Endothelial cell of umbilical vein (primary cell): ENCODE measurements around the gene DBNL. TPM values are rescaled to one million over a fixed set of nuclear protein-coding genes. Genes with fewer than 3 reads are reported as not detected.

Source experiments
- BruUV-seq: library from RNA; stranded (reverse); fragments of 400-500 nt; replicated peaks from 2 replicates; lab custom pipeline; 2021; lab: Mats Ljungman, UMichigan
- CTCF ChIA-PET: fragments of 300-600, 350-600 bp; sonication (Branson Sonifier 250); formaldehyde crosslinking; loops from one replicate; lab custom pipeline; 2021; ENCODE audit warnings: antibody characterized with exemption, inconsistent platforms; lab: Charles Lee
- POLR2A ChIA-PET: fragments of 300-600, 350-600 bp; sonication (Branson Sonifier 250); formaldehyde crosslinking; loops from one replicate; lab custom pipeline; 2021; ENCODE audit warnings: antibody characterized with exemption, inconsistent platforms; lab: Charles Lee
- DNase-seq: peaks from one replicate; pipeline ENCODE4 v3.0.0-alpha.2; 2011; ENCODE audit warnings: low read depth, low spot score
- FAIRE-seq: peaks from 2 replicates; lab custom pipeline; 2011; peaks lifted over from hg19 to GRCh38; lab: Jason Lieb, UNC
- H2AFZ ChIP-seq: 2 replicates; pipeline ENCODE4 v1.6.0; 2012; ENCODE audit warnings: low read depth, low read length, control low read depth, inconsistent platforms
- H3K27ac ChIP-seq: 2 replicates; pipeline ENCODE4 v1.5.1; 2011; ENCODE audit warnings: low read depth, mild to moderate bottlenecking, control low read depth, low read length, moderate library complexity; ENCODE audit not compliant: insufficient read depth
- H3K27me3 ChIP-seq, 2 experiments: 2 replicates each; pipeline versions ENCODE4 v1.6.0 to v1.6.1; 2011; ENCODE audit warnings: low read length in 2 of 2, mixed read lengths in 1 of 2; ENCODE audit not compliant: control insufficient read depth in 2 of 2, insufficient read depth in 2 of 2
- H3K36me3 ChIP-seq, 2 experiments: 2 replicates in 1 of 2; 3 replicates in 1 of 2; pipeline ENCODE4 v1.5.1; 2011; ENCODE audit warnings: low read length in 2 of 2, mild to moderate bottlenecking in 1 of 2, moderate library complexity in 1 of 2; ENCODE audit not compliant: control insufficient read depth in 2 of 2, insufficient read depth in 2 of 2; ENCODE audit errors: extremely low read depth in 1 of 2
- H3K4me1 ChIP-seq: 3 replicates; pipeline ENCODE4 v1.5.1; 2011; ENCODE audit warnings: mild to moderate bottlenecking, low read length; ENCODE audit not compliant: control insufficient read depth, insufficient read depth; ENCODE audit errors: extremely low read depth
- H3K4me2 ChIP-seq: 2 replicates; pipeline ENCODE4 v1.6.1; 2011; ENCODE audit warnings: low read length, control low read depth, mixed read lengths; ENCODE audit not compliant: insufficient read depth
- H3K4me3 ChIP-seq, 3 experiments: fragments of 200-600 bp in 1 of 3; sonication (generic), shearing (Covaris generic) in 1 of 3; replicated peaks in 1 of 3; 2 replicates each; pipeline ENCODE4 v1.5.1; 2011 to 2016; ENCODE audit warnings: control low read depth in 3 of 3, low read length in 3 of 3, mild to moderate bottlenecking in 2 of 3, inconsistent platforms in 1 of 3, low read depth in 1 of 3, moderate library complexity in 1 of 3; ENCODE audit not compliant: insufficient read depth in 1 of 3
- H3K79me2 ChIP-seq: 2 replicates; pipeline ENCODE4 v1.6.0; 2012; ENCODE audit warnings: low read length, inconsistent platforms; ENCODE audit not compliant: control insufficient read depth, insufficient read depth
- H3K9ac ChIP-seq: replicated peaks from 2 replicates; pipeline ENCODE3; 2011; ENCODE audit warnings: low read length, control low read depth; ENCODE audit not compliant: insufficient read depth; ENCODE audit errors: extremely low read depth
- H3K9me1 ChIP-seq: replicated peaks from 3 replicates; pipeline ENCODE4 v1.6.0; 2011; ENCODE audit warnings: mild to moderate bottlenecking, low read length; ENCODE audit not compliant: control insufficient read depth, insufficient read depth; ENCODE audit errors: extremely low read depth
- H3K9me3 ChIP-seq: replicated peaks from 2 replicates; pipeline ENCODE4 v1.5.1; 2012; ENCODE audit warnings: low read length, inconsistent platforms; ENCODE audit not compliant: control insufficient read depth, insufficient read depth
- H4K20me1 ChIP-seq: replicated peaks from 2 replicates; pipeline ENCODE3; 2011; ENCODE audit warnings: mild to moderate bottlenecking, low read length; ENCODE audit not compliant: control insufficient read depth, insufficient read depth; ENCODE audit errors: extremely low read depth
- CTCF ChIP-seq, 2 donors: IDR thresholded peaks; 1 replicate in 1 of 2; 2 replicates in 1 of 2; pipeline ENCODE4 v1.5.1; 2011; ENCODE audit warnings: low read length in 2 of 2, mild to moderate bottlenecking in 2 of 2, moderate library complexity in 2 of 2, control low read depth in 1 of 2, inconsistent platforms in 1 of 2, low read depth in 1 of 2; ENCODE audit not compliant: insufficient read depth in 1 of 2; ENCODE audit errors: extremely low read depth in 1 of 2
- EZH2 ChIP-seq: IDR thresholded peaks from 2 replicates; pipeline ENCODE4 v1.6.1; 2012; ENCODE audit warnings: borderline replicate concordance, low read depth, mild to moderate bottlenecking, moderate library complexity, low read length, inconsistent platforms; ENCODE audit not compliant: severe bottlenecking
- dilution Hi-C: fragments of 300-500 bp; cut with MboI; formaldehyde crosslinking; loops from one replicate; pipeline ENCODE4 v1.15.0; 2019; ENCODE audit warnings: low sequenced_read_pairs; ENCODE audit not compliant: extremely low pct_ligation_motif_present
- intact Hi-C: fragments of 100-400 bp; cut with micrococcal nuclease; formaldehyde crosslinking; loops from one replicate; pipeline ENCODE4 v1.10.0; 2022
- polyA plus RNA-seq, 4 experiments: library from polyadenylated mRNA; depleted of rRNA in 3 of 4; stranded (reverse) in 3 of 4; unstranded in 1 of 4; fragments of >200 nt; gene quantifications; 2 replicates each; pipeline versions ENCODE4 v1.2.1 to v1.2.3, GENCODE V29; 2011 to 2012; ENCODE audit warnings: missing spikeins in 1 of 4
- total RNA-seq: library from RNA; stranded (reverse); gene quantifications from 2 replicates; pipeline ENCODE4 v1.2.3, GENCODE V29; 2021

Gene DBNL
- total and polyA plus RNA-seq, 2 donors (not counting 3 experiments of a cell fraction or from before 2014, with no cell fraction given), result 94.0 to 123 TPM

DNA sequence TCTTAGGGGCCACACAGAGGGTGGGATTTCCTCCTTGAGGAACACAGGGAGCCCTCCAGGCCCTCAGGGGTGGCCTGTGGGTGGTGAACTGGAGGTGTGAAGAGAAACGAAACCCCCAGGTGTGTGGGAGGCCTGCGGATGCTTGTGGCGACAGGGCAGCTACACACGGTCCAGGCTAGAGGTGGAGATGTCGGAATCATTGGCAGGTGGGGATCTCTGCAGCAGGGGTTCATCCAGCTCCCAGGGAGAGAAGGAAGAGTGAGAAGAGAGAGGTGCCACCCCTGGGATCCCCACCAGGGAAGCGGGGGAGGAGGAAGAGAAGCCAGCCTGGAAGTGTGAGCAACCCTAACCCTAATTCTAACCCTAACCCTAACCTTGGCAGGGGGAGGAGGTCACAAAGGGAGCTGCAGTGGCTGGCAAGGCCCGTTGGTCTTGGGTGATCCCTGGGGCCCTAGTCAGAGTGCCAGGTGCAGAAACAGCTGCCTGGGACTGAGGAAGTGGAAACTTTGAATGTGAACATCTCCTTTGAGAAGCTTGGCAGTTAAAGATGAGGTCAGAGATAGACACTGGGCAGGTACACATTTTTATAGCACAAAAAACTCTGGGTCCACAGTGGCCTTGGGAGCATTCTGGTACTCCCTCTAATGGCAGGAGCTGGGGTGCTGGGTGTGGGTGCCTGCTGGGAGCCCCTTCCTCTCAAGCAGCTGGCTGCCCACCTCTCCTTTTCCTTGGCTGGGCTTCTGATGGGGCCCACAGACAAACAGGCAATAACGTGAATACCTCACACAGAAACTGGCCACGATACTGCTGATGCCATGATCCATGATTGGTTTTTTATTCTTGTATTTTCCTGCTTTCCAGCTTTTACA is 52.8 kb downstream of the DBNL start:
- no peaks in the 10 kb centered on the region for H3K9me1 ChIP-seq
- BruUV-seq, result no TSS peak
- intact Hi-C loops, result no loop called here
- no peaks in the 10 kb centered on the region for H4K20me1 ChIP-seq
- POLR2A ChIA-PET, result no interaction called here
- no peak overlapping the region for H3K9ac ChIP-seq
- no peak overlapping the region for H3K4me2 ChIP-seq
- TF ChIP-seq CTCF (IDR thresholded peaks at IDR 0.05; ENCODE audit: extremely low read depth in 1 of 2, insufficient read depth in 1 of 2, low read depth in 1 of 2, low read length in 2 of 2) (no peak), EZH2 (no peak)
- no peak for DNase-seq
- no peak overlapping the region for H3K4me3 ChIP-seq
- CTCF ChIA-PET, result interaction anchor here (1.0 to 1.3 kb wide), 3 partner anchors 9 to 17 kb away, joined by 3 to 5 read pairs (median 4); no protein-coding TSS in a partner anchor
- no peaks in the 10 kb centered on the region for H3K27me3 ChIP-seq
- H2AFZ ChIP-seq, result no peak overlapping the region
- dilution Hi-C loops, result no loop called here
- FAIRE-seq, result no peak
- no peaks in the 10 kb centered on the region for H3K9me3 ChIP-seq
- no peaks in the 10 kb centered on the region for H3K4me1 ChIP-seq
- no peaks in the 10 kb centered on the region for H3K36me3 ChIP-seq
- H3K79me2 ChIP-seq, result no peaks in the 10 kb centered on the region
- no peak overlapping the region for H3K27ac ChIP-seq
